Pancreas (tissue), 10 donors: ENCODE data around the gene DOCK1. TPM values are rescaled to one million over a fixed set of nuclear protein-coding genes. Genes with fewer than 3 reads are reported as not detected.

ENCODE experiments used
- ATAC-seq, 4 donors: fragments of 200-7000 bp; cut with Tn5 transposase; one replicate each; pipeline versions ENCODE4 v1.8.0 to v1.9.1; 2020; ENCODE audit warnings: mild to moderate bottlenecking in 4 of 4, moderate library complexity in 4 of 4
- DNase-seq, 6 donors: peaks; one replicate each; pipeline ENCODE4 v3.0.0-alpha.2; 2020
- FAIRE-seq: peaks from 2 replicates; lab custom pipeline; 2012; peaks lifted over from hg19 to GRCh38; lab: Jason Lieb, UNC
- H3K27ac ChIP-seq, 4 donors: fragments of 200-600 bp; sonication (generic); 1 replicate in 3 of 4; 2 replicates in 1 of 4; pipeline versions ENCODE4 v1.5.0 to v1.8.0; 2020
- H3K27me3 ChIP-seq, 4 donors: fragments of 200-600 bp; one replicate each; pipeline ENCODE4 v1.8.0; 2021
- H3K36me3 ChIP-seq, 3 donors: fragments of 200-600 bp; sonication (generic) in 1 of 3; one replicate each; pipeline versions ENCODE4 v1.5.0 to v1.8.0; 2020 to 2021
- H3K4me1 ChIP-seq, 3 donors: fragments of 200-600 bp; one replicate each; pipeline ENCODE4 v1.8.0; 2021
- H3K4me3 ChIP-seq, 4 donors: fragments of 200-600 bp; sonication (generic) in 2 of 4; one replicate each; pipeline versions ENCODE4 v1.5.0 to v1.8.0; 2020 to 2021
- H3K9me3 ChIP-seq, 4 donors: fragments of 200-600 bp; one replicate each; pipeline ENCODE4 v1.8.0; 2021
- CTCF ChIP-seq, 4 donors: fragments of 200-600 bp; sonication (generic) in 3 of 4; IDR thresholded peaks; one replicate each; pipeline versions ENCODE4 v1.5.0 to v1.8.0; 2021; ENCODE audit warnings: antibody characterized with exemption in 4 of 4
- whole genome bisulfite sequencing, 2 donors: extraction: QIAGEN DNeasy Blood & Tissue Kit; methylation state at CpG; one replicate each; pipeline ENCODE4 v1.1.7; 2013; 5-methylcytosine and 5-hydroxymethylcytosine counted together
- intact Hi-C, 3 donors: fragments of 100-400 bp; cut with DNase I; formaldehyde crosslinking; loops; one replicate each; pipeline versions ENCODE4 v1.11.1 to v1.14.2; 2022
- polyA plus RNA-seq, 2 donors: library from polyadenylated mRNA; stranded (reverse); fragments of 200-250 nt; gene quantifications; one replicate each; pipeline ENCODE4 v1.2.3, GENCODE V29; 2013
- total RNA-seq, 6 donors: library from RNA; stranded (reverse); fragmentation: NEBNext Ultra II Directional in 4 of 6; extraction: Animal tissue kit (Norgen Biotek cat#: 25700) in 4 of 6; gene quantifications; one replicate each; pipeline versions ENCODE4 v1.2.1 to v1.2.4, GENCODE V29; 2021 to 2023
- donor health status: healthy with polysubstance abuse.
- donor health status: DM: no; HTN: no; CAD: no; lungs with moderate emphysema.
- donor health status: DM: no; HTN: no; CAD: no.
- donor health status: control.
- donor health status: control.
- donor health status: Bipolar disorder and iron deficiency.
- donor health status: DM: yes; HTN: yes; CAD: no.
- donor health status: DM: no; HTN: no; CAD: no.
- donor health status: DM: no; HTN: no; CAD: no.
- donor health status: DM: yes; HTN: yes; CAD: no.

Gene DOCK1
- total and polyA plus RNA-seq, 8 donors, result 12.1 to 38.6 (median 24.2) TPM

GRCh38 chr10:127151981-127152699 lies 246.9 kb downstream of the DOCK1 start:
- Histone ChIP-seq H3K36me3 (no peaks in the 10 kb centered on the region), H3K27me3 (no peaks in the 10 kb centered on the region), H3K9me3 (no peaks in the 10 kb centered on the region), H3K4me1 (no peaks in the 10 kb centered on the region), H3K27ac (no peak overlapping the region), H3K4me3 (no peak overlapping the region)
- intact Hi-C loops, result no loop called here
- FAIRE-seq (no peak), ATAC-seq (no peak), DNase-seq (no peak)
- no peak for TF ChIP-seq CTCF (IDR thresholded peaks at IDR 0.05)
- 92 to 94% methylated on average over 9 of the region's 9 CpGs for WGBS, 2 donors

GRCh38 chr10:127153181-127153580 lies 248.0 kb downstream of the DOCK1 start:
- no peaks in the 10 kb centered on the region for H3K27me3 ChIP-seq
- TF ChIP-seq CTCF (IDR thresholded peaks at IDR 0.05), result no peak
- FAIRE-seq (no peak), DNase-seq (no peak), ATAC-seq (no peak)
- H3K36me3 ChIP-seq, result no peaks in the 10 kb centered on the region
- 88 to 90% methylated on average over 4 of the region's 4 CpGs for WGBS, 2 donors
- peaks cover 0 to 7% (median 0%) of the 10 kb centered on the region in 3 donors for H3K4me1 ChIP-seq
- intact Hi-C loops, result no loop called here
- no peak overlapping the region for H3K4me3 ChIP-seq
- no peak overlapping the region for H3K27ac ChIP-seq
- no peaks in the 10 kb centered on the region for H3K9me3 ChIP-seq

- intact Hi-C loops, result no loop called here
- no peak overlapping the region for H3K27ac ChIP-seq
- H3K4me3 ChIP-seq, result no peak overlapping the region
- no peaks in the 10 kb centered on the region for H3K36me3 ChIP-seq
- 85 to 86% methylated on average over 9 of the region's 9 CpGs for WGBS, 2 donors
- H3K4me1 ChIP-seq, result peaks cover 0 to 7% (median 0%) of the 10 kb centered on the region in 3 donors
- ATAC-seq, result no peak
- no peak for FAIRE-seq
- no peak for DNase-seq
- H3K9me3 ChIP-seq, result no peaks in the 10 kb centered on the region
- H3K27me3 ChIP-seq, result no peaks in the 10 kb centered on the region
- TF ChIP-seq CTCF (IDR thresholded peaks at IDR 0.05), result no peak
These were observed 249.8 kb downstream of the DOCK1 start for GRCh38 chr10:127154831-127155620.

GRCh38 chr10:127157089-127157488 lies 251.9 kb downstream of the DOCK1 start:
- DNase-seq (no peak), FAIRE-seq (no peak), ATAC-seq (no peak)
- H3K4me3 ChIP-seq, result no peak overlapping the region
- H3K27ac ChIP-seq, result no peak overlapping the region
- no peak for TF ChIP-seq CTCF (IDR thresholded peaks at IDR 0.05)
- H3K4me1 ChIP-seq, result peaks cover 0 to 7% (median 0%) of the 10 kb centered on the region in 3 donors
- H3K9me3 ChIP-seq, result no peaks in the 10 kb centered on the region
- intact Hi-C loops, result no loop called here
- H3K27me3 ChIP-seq, result no peaks in the 10 kb centered on the region
- no peaks in the 10 kb centered on the region for H3K36me3 ChIP-seq
- WGBS, 2 donors, result 93% methylated on average over 4 of the region's 4 CpGs
